Measurements from ENCODE around the gene JAKMIP1. TPM values are rescaled to one million over a fixed set of nuclear protein-coding genes. Genes with fewer than 3 reads are reported as not detected.
"Not testable (repeated sequence)": the region's sequence is repeated elsewhere in the genome, so short reads cannot be mapped to it uniquely, and the experiment has no call there.

Gene JAKMIP1
- total RNA-seq, 1 experiment from 2014 or later, result not detected

GRCh38 chr4:6229671-6230501 lies 29.5 kb upstream of the JAKMIP1 start:
- no peak for DNase-seq (ENCODE audit: low read depth)

- no peak for DNase-seq (ENCODE audit: low read depth)
Measured at GRCh38 chr4:6229095-6229494, 28.7 kb upstream of the JAKMIP1 start.

- no peak for DNase-seq (ENCODE audit: low read depth)
Measured at GRCh38 chr4:6228158-6229067, 28.1 kb upstream of the JAKMIP1 start.

GRCh38 chr4:6227412-6228157 lies 27.2 kb upstream of the JAKMIP1 start:
- no peak for DNase-seq (ENCODE audit: low read depth)

GRCh38 chr4:6226506-6226905 lies 26.2 kb upstream of the JAKMIP1 start:
- DNase-seq (ENCODE audit: low read depth), result no peak

- DNase-seq (ENCODE audit: low read depth), result peak; percentile 6
Measured at GRCh38 chr4:6225469-6225868, 25.1 kb upstream of the JAKMIP1 start.

- DNase-seq (ENCODE audit: low read depth), result no peak
Measured at GRCh38 chr4:6224735-6225134, 24.4 kb upstream of the JAKMIP1 start.

- DNase-seq (ENCODE audit: low read depth), result no peak
Measured at GRCh38 chr4:6222761-6223292, 22.5 kb upstream of the JAKMIP1 start.

- DNase-seq (ENCODE audit: low read depth), result no peak
Measured at GRCh38 chr4:6221851-6222760, 21.8 kb upstream of the JAKMIP1 start.

GRCh38 chr4:6221301-6221850 lies 21.0 kb upstream of the JAKMIP1 start:
- DNase-seq (ENCODE audit: low read depth), result no peak

GRCh38 chr4:6217716-6218381 lies 17.5 kb upstream of the JAKMIP1 start:
- no peak for DNase-seq (ENCODE audit: low read depth)

- no peak for DNase-seq (ENCODE audit: low read depth)
Measured at GRCh38 chr4:6216588-6216987, 16.2 kb upstream of the JAKMIP1 start.

- DNase-seq (ENCODE audit: low read depth), result no peak
Measured at GRCh38 chr4:6209921-6210320, 9.6 kb upstream of the JAKMIP1 start.

GRCh38 chr4:6209291-6209690 lies 8.9 kb upstream of the JAKMIP1 start:
- not testable (repeated sequence) for DNase-seq (ENCODE audit: low read depth)

- DNase-seq (ENCODE audit: low read depth), result no peak
Measured at GRCh38 chr4:6208416-6208815, 8.1 kb upstream of the JAKMIP1 start.

GRCh38 chr4:6207602-6208001 lies 7.3 kb upstream of the JAKMIP1 start:
- DNase-seq (ENCODE audit: low read depth), result no peak

GRCh38 chr4:6206771-6207290 lies 6.5 kb upstream of the JAKMIP1 start:
- no peak for DNase-seq (ENCODE audit: low read depth)

GRCh38 chr4:6205973-6206372 lies 5.6 kb upstream of the JAKMIP1 start:
- DNase-seq (ENCODE audit: low read depth), result no peak

GRCh38 chr4:6205567-6205931 lies 5.2 kb upstream of the JAKMIP1 start:
- DNase-seq (ENCODE audit: low read depth), result no peak
